ENCODE measurements around the gene REPIN1.

DNA sequence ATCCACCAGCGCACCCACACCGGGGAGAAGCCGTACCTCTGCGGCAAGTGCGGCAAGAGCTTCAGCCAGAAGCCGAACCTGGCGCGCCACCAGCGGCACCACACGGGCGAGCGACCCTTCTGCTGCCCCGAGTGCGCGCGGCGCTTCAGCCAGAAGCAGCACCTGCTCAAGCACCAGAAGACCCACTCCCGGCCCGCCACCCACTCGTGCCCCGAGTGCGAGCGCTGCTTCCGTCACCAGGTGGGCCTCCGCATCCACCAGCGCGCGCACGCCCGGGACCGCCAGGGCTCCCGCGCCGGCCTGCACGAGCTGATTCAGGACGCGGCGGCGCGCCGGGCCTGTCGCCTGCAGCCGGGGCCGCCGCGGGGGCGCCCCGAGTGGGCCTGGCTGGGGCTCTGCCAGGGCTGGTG lies 28.2 kb downstream of the REPIN1 start:
- TF ChIP-seq EZH2 (IDR thresholded peaks at IDR 0.05), result no peak
- no peak for TF ChIP-seq POLR2A (IDR thresholded peaks at IDR 0.05; ENCODE audit: borderline replicate concordance, extremely low read depth, insufficient read depth, insufficient read length)
- TF ChIP-seq, protein P1, sequence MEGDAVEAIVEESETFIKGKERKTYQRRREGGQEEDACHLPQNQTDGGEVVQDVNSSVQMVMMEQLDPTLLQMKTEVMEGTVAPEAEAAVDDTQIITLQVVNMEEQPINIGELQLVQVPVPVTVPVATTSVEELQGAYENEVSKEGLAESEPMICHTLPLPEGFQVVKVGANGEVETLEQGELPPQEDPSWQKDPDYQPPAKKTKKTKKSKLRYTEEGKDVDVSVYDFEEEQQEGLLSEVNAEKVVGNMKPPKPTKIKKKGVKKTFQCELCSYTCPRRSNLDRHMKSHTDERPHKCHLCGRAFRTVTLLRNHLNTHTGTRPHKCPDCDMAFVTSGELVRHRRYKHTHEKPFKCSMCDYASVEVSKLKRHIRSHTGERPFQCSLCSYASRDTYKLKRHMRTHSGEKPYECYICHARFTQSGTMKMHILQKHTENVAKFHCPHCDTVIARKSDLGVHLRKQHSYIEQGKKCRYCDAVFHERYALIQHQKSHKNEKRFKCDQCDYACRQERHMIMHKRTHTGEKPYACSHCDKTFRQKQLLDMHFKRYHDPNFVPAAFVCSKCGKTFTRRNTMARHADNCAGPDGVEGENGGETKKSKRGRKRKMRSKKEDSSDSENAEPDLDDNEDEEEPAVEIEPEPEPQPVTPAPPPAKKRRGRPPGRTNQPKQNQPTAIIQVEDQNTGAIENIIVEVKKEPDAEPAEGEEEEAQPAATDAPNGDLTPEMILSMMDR (IDR thresholded peaks at IDR 0.05 in 2 of 3, conservative IDR thresholded peaks at IDR 0.05 in 1 of 3; ENCODE audit: borderline replicate concordance in 1 of 3, insufficient read depth in 1 of 3, low read depth in 2 of 3, low read length in 2 of 3), result no peak
- no peak for TF ChIP-seq ELF1 (IDR thresholded peaks at IDR 0.05; ENCODE audit: borderline replicate concordance, low read depth)
